HG02759 (cell line): ENCODE results near the gene SMC6.

Experiments used
- ATAC-seq: cut with Tn5 transposase; IDR thresholded peaks from one replicate; pipeline ENCODE4 v1.9.1; 2021; ENCODE audit warnings: mild to moderate bottlenecking, moderate library complexity; ENCODE audit not compliant: unreplicated experiment

The SMC6 gene

GRCh38 chr2:17717666-17718065 lies 35.9 kb downstream of the SMC6 start:
- no peak for ATAC-seq

- no peak for ATAC-seq
These were observed 40.3 kb downstream of the SMC6 start for GRCh38 chr2:17713291-17713690.

- ATAC-seq = no peak
These were observed 42.9 kb downstream of the SMC6 start for GRCh38 chr2:17710547-17711248.

GRCh38 chr2:17709897-17710296 lies 43.7 kb downstream of the SMC6 start:
- ATAC-seq = no peak

- ATAC-seq = no peak
These were observed 45.1 kb downstream of the SMC6 start for GRCh38 chr2:17708501-17708900.

GRCh38 chr2:17706845-17707244 lies 46.8 kb downstream of the SMC6 start:
- no peak for ATAC-seq

GRCh38 chr2:17690776-17691175 lies 62.8 kb downstream of the SMC6 start:
- ATAC-seq = no peak

GRCh38 chr2:17689010-17689409 lies 64.6 kb downstream of the SMC6 start:
- ATAC-seq = no peak

GRCh38 chr2:17688600-17688999 lies 65.0 kb downstream of the SMC6 start:
- no peak for ATAC-seq

- no peak for ATAC-seq
These were observed 69.6 kb downstream of the SMC6 start for GRCh38 chr2:17683981-17684380.

- ATAC-seq = no peak
These were observed 71.3 kb downstream of the SMC6 start for GRCh38 chr2:17682098-17682857.

- ATAC-seq = no peak
These were observed 73.5 kb downstream of the SMC6 start for GRCh38 chr2:17680119-17680518.

GRCh38 chr2:17674817-17675216 lies 78.8 kb downstream of the SMC6 start:
- ATAC-seq = no peak

GRCh38 chr2:17672583-17673317 lies 80.9 kb downstream of the SMC6 start:
- no peak for ATAC-seq

- no peak for ATAC-seq
These were observed 85.7 kb downstream of the SMC6 start for GRCh38 chr2:17667898-17668297.

- no peak for ATAC-seq
These were observed 89.1 kb downstream of the SMC6 start for GRCh38 chr2:17664534-17664933.

- no peak for ATAC-seq
These were observed 90.9 kb downstream of the SMC6 start for GRCh38 chr2:17662723-17663122.

GRCh38 chr2:17661460-17661859 lies 92.2 kb downstream of the SMC6 start:
- ATAC-seq = no peak

- no peak for ATAC-seq
These were observed 93.4 kb downstream of the SMC6 start for GRCh38 chr2:17660219-17660618.

- ATAC-seq = no peak
These were observed 95.3 kb downstream of the SMC6 start for GRCh38 chr2:17658251-17658843.

GRCh38 chr2:17657759-17658158 lies 95.9 kb downstream of the SMC6 start:
- ATAC-seq = no peak
